H1 (cell line): Measurements from ENCODE around the gene ALOX15. TPM values are rescaled to one million over a fixed set of nuclear protein-coding genes. Genes with fewer than 3 reads are reported as not detected.

Source experiments
- CTCF ChIA-PET: fragments of 300-600 bp; sonication (Branson Sonifier 250); formaldehyde crosslinking; loops from one replicate; lab custom pipeline; 2021; ENCODE audit not compliant: partially characterized antibody; lab: Charles Lee
- POLR2A ChIA-PET: fragments of 300-600 bp; sonication (Branson Sonifier 250); formaldehyde crosslinking; loops from one replicate; lab custom pipeline; 2021; ENCODE audit warnings: inconsistent platforms; ENCODE audit not compliant: partially characterized antibody; lab: Charles Lee
- DNase-seq, 2 experiments: peaks; one replicate each; pipeline versions ENCODE4 v3.0.0 to v3.0.0-alpha.2; 2010 to 2022; ENCODE audit warnings: low spot score in 2 of 2, low read depth in 1 of 2, mixed read lengths in 1 of 2
- FAIRE-seq: peaks from 2 replicates; lab custom pipeline; 2011; peaks lifted over from hg19 to GRCh38; lab: Jason Lieb, UNC
- H2AFZ ChIP-seq: 2 replicates; pipeline ENCODE4 v1.8.1; 2012; ENCODE audit warnings: low read length, inconsistent platforms
- H2AK5ac ChIP-seq: 2 replicates; pipeline ENCODE4 v1.6.1; 2013; ENCODE audit warnings: low read depth, low read length
- H2BK120ac ChIP-seq: replicated peaks from 2 replicates; pipeline ENCODE3; 2013; ENCODE audit warnings: low read depth, low read length, inconsistent platforms
- H2BK12ac ChIP-seq: 2 replicates; pipeline ENCODE4 v1.6.1; 2013; ENCODE audit warnings: low read depth, low read length
- H2BK15ac ChIP-seq: 2 replicates; pipeline ENCODE4 v1.6.1; 2013; ENCODE audit warnings: low read length
- H2BK20ac ChIP-seq: 2 replicates; pipeline ENCODE4 v1.6.1; 2013; ENCODE audit warnings: low read length
- H2BK5ac ChIP-seq: 2 replicates; pipeline ENCODE4 v1.6.1; 2013; ENCODE audit warnings: low read depth, low read length
- H3K14ac ChIP-seq: 2 replicates; pipeline ENCODE4 v1.6.1; 2013; ENCODE audit warnings: inconsistent platforms; ENCODE audit not compliant: insufficient read length
- H3K18ac ChIP-seq: 2 replicates; pipeline ENCODE4 v1.6.1; 2013; ENCODE audit warnings: low read length; ENCODE audit errors: extremely low read depth
- H3K23ac ChIP-seq: 2 replicates; pipeline ENCODE4 v1.6.1; 2013; ENCODE audit warnings: inconsistent platforms; ENCODE audit not compliant: insufficient read length
- H3K23me2 ChIP-seq: 2 replicates; pipeline ENCODE4 v1.6.1; 2013; ENCODE audit warnings: low read depth, low read length
- H3K27ac ChIP-seq: 2 replicates; pipeline ENCODE4 v1.6.1; 2011; ENCODE audit warnings: low read depth, low read length, inconsistent platforms
- H3K27me3 ChIP-seq, 4 experiments: replicated peaks in 1 of 4; 1 replicate in 1 of 4; 2 replicates in 3 of 4; pipeline versions ENCODE4 v1.6.1 to v1.8.1; 2011 to 2013; ENCODE audit warnings: low read length in 3 of 4, mild to moderate bottlenecking in 3 of 4, inconsistent platforms in 2 of 4, mixed read lengths in 2 of 4, moderate library complexity in 1 of 4; ENCODE audit not compliant: control insufficient read depth in 3 of 4, insufficient read depth in 3 of 4; ENCODE audit errors: extremely low read depth in 1 of 4
- H3K36me3 ChIP-seq, 4 experiments: 2 replicates each; pipeline versions ENCODE4 v1.6.1 to v1.8.1; 2011 to 2013; ENCODE audit warnings: mild to moderate bottlenecking in 4 of 4, low read length in 3 of 4, moderate library complexity in 2 of 4, control low read depth in 1 of 4, inconsistent platforms in 1 of 4; ENCODE audit not compliant: insufficient read depth in 4 of 4, control insufficient read depth in 2 of 4
- H3K4ac ChIP-seq: replicated peaks from 2 replicates; pipeline ENCODE3; 2013; ENCODE audit warnings: low read length, low read depth, mixed read lengths, inconsistent platforms; ENCODE audit not compliant: insufficient read length
- H3K4me1 ChIP-seq, 4 experiments: replicated peaks in 1 of 4; 1 replicate in 1 of 4; 2 replicates in 3 of 4; pipeline versions ENCODE4 v1.6.1 to v1.8.1; 2011 to 2013; ENCODE audit warnings: low read length in 3 of 4, inconsistent platforms in 2 of 4, mixed read lengths in 1 of 4; ENCODE audit not compliant: insufficient read depth in 4 of 4, control insufficient read depth in 3 of 4
- H3K4me2 ChIP-seq, 2 experiments: 2 replicates each; pipeline versions ENCODE4 v1.6.1 to v1.8.1; 2011 to 2013; ENCODE audit warnings: low read depth in 2 of 2, low read length in 2 of 2, control low read depth in 1 of 2, inconsistent platforms in 1 of 2, mild to moderate bottlenecking in 1 of 2; ENCODE audit not compliant: insufficient read depth in 1 of 2
- H3K4me3 ChIP-seq, 4 experiments: fragments of 200-600, 300-600 bp in 1 of 4; sonication (generic), shearing (Covaris generic), sonication (Bioruptor Twin) in 1 of 4; 2 replicates each; pipeline versions ENCODE4 v1.5.1 to v1.8.1; 2011 to 2016; ENCODE audit warnings: low read length in 4 of 4, low read depth in 3 of 4, control low read depth in 2 of 4, inconsistent platforms in 2 of 4, mild to moderate bottlenecking in 2 of 4, mixed read lengths in 1 of 4, moderate library complexity in 1 of 4; ENCODE audit not compliant: insufficient read depth in 2 of 4; ENCODE audit errors: extremely low read depth in 1 of 4
- H3K56ac ChIP-seq: replicated peaks from 2 replicates; pipeline ENCODE3; 2013; ENCODE audit warnings: low read depth, mild to moderate bottlenecking, mixed read lengths, low read length, inconsistent platforms; ENCODE audit not compliant: insufficient read length
- H3K79me1 ChIP-seq: 2 replicates; pipeline ENCODE4 v1.6.1; 2013; ENCODE audit warnings: low read depth, low read length, control low read depth
- H3K79me2 ChIP-seq, 2 experiments: 2 replicates each; pipeline versions ENCODE4 v1.6.1 to v1.8.1; 2012 to 2013; ENCODE audit warnings: low read length in 2 of 2, mild to moderate bottlenecking in 2 of 2, inconsistent platforms in 1 of 2; ENCODE audit not compliant: insufficient read depth in 2 of 2, control insufficient read depth in 1 of 2
- H3K9ac ChIP-seq, 4 experiments: replicated peaks in 1 of 4; 1 replicate in 1 of 4; 2 replicates in 3 of 4; pipeline versions ENCODE4 v1.6.1 to v1.8.1; 2011 to 2013; ENCODE audit warnings: low read depth in 3 of 4, low read length in 3 of 4, control low read depth in 2 of 4, mild to moderate bottlenecking in 2 of 4, moderate library complexity in 2 of 4, inconsistent platforms in 1 of 4; ENCODE audit errors: extremely low read depth in 1 of 4
- H3K9me3 ChIP-seq, 2 experiments: 2 replicates each; pipeline versions ENCODE4 v1.6.1 to v1.8.1; 2012 to 2013; ENCODE audit warnings: mild to moderate bottlenecking in 2 of 2, moderate library complexity in 2 of 2, control low read depth in 1 of 2, inconsistent platforms in 1 of 2, low read depth in 1 of 2, low read length in 1 of 2, mixed read lengths in 1 of 2; ENCODE audit not compliant: insufficient read depth in 2 of 2
- H4K20me1 ChIP-seq, 2 experiments: replicated peaks in 1 of 2; 2 replicates each; pipeline versions ENCODE3 to v1.8.1; 2011 to 2013; ENCODE audit warnings: inconsistent platforms in 2 of 2, low read length in 2 of 2, mild to moderate bottlenecking in 1 of 2; ENCODE audit not compliant: insufficient read depth in 2 of 2, control insufficient read depth in 1 of 2
- H4K5ac ChIP-seq: 2 replicates; pipeline ENCODE4 v1.6.1; 2013; ENCODE audit warnings: low read length, low read depth, mixed read lengths, inconsistent platforms; ENCODE audit not compliant: insufficient read length
- H4K8ac ChIP-seq: 2 replicates; pipeline ENCODE4 v1.8.0; 2013; ENCODE audit warnings: mild to moderate bottlenecking, moderate library complexity, low read length, inconsistent platforms; ENCODE audit not compliant: insufficient read depth; ENCODE audit errors: extremely low read depth
- H4K91ac ChIP-seq: replicated peaks from 2 replicates; pipeline ENCODE3; 2013; ENCODE audit warnings: low read length, mixed read lengths, inconsistent platforms; ENCODE audit not compliant: insufficient read length
- BACH1 ChIP-seq: IDR thresholded peaks from 2 replicates; pipeline ENCODE4 v1.6.1; 2012; ENCODE audit warnings: low read length, improper control_type of control experiment
- BRCA1 ChIP-seq: IDR thresholded peaks from 2 replicates; pipeline ENCODE4 v1.6.1; 2012; ENCODE audit warnings: low read depth, low read length, improper control_type of control experiment
- CREB1 ChIP-seq: IDR thresholded peaks from 2 replicates; pipeline ENCODE4 v1.6.1; 2012; ENCODE audit warnings: inconsistent platforms
- CTBP2 ChIP-seq: IDR thresholded peaks from 2 replicates; pipeline ENCODE4 v1.7.0; 2011; ENCODE audit warnings: borderline replicate concordance, mild to moderate bottlenecking, moderate library complexity, mixed read lengths, low read length; ENCODE audit not compliant: insufficient read depth, insufficient read length
- E2F6 ChIP-seq: IDR thresholded peaks from 2 replicates; pipeline ENCODE4 v1.6.1; 2012; ENCODE audit warnings: inconsistent platforms
- EZH2 ChIP-seq: fragments of 200-600 bp; sonication (generic); IDR thresholded peaks from 2 replicates; pipeline ENCODE4 v1.7.1; 2012; ENCODE audit warnings: low read depth, mild to moderate bottlenecking, moderate library complexity, low read length, inconsistent platforms; ENCODE audit not compliant: severe bottlenecking
- KDM5A ChIP-seq: fragments of 200-600 bp; IDR thresholded peaks from 2 replicates; pipeline ENCODE4 v1.7.1; 2012; ENCODE audit warnings: mild to moderate bottlenecking, low read length, inconsistent platforms, mixed read lengths
- NRF1 ChIP-seq: IDR thresholded peaks from 2 replicates; pipeline ENCODE4 v1.6.1; 2011; ENCODE audit warnings: mild to moderate bottlenecking, low read depth, low read length, improper control_type of control experiment
- POU5F1 ChIP-seq: IDR thresholded peaks from 2 replicates; pipeline ENCODE4 v1.6.1; 2011; ENCODE audit warnings: low read depth, mild to moderate bottlenecking, low read length, moderate library complexity
- SIN3A ChIP-seq, 2 experiments: IDR thresholded peaks in 1 of 2; conservative IDR thresholded peaks in 1 of 2; 2 replicates each; pipeline ENCODE4 v1.6.1; 2011 to 2012; ENCODE audit warnings: low read length in 2 of 2, improper control_type of control experiment in 1 of 2, low read depth in 1 of 2, mild to moderate bottlenecking in 1 of 2
- SIX5 ChIP-seq: IDR thresholded peaks from 2 replicates; pipeline ENCODE4 v1.6.1; 2011; ENCODE audit warnings: mild to moderate bottlenecking, low read depth, low read length
- SP1 ChIP-seq: IDR thresholded peaks from 2 replicates; pipeline ENCODE4 v1.6.1; 2011; ENCODE audit warnings: low read depth, low read length
- SRF ChIP-seq: IDR thresholded peaks from 2 replicates; pipeline ENCODE4 v1.6.1; 2011; ENCODE audit warnings: mild to moderate bottlenecking, low read depth, low read length, moderate library complexity
- YY1 ChIP-seq: IDR thresholded peaks from 2 replicates; pipeline ENCODE4 v1.6.1; 2011; ENCODE audit warnings: low read depth, mild to moderate bottlenecking, low read length
- WGBS, 2 experiments: shearing (Covaris generic) in 1 of 2; methylation state at CpG; one replicate each; pipeline versions ENCODE4 v1.1.6 to v1.1.7; 2013 to 2015; ENCODE audit warnings: low lambda C conversion rate in 2 of 2, mixed read lengths in 2 of 2, inconsistent platforms in 1 of 2, low coverage in 1 of 2, missing lambda C conversion rate in 1 of 2; ENCODE audit not compliant: insufficient replicate concordance in 2 of 2, insufficient coverage in 1 of 2, insufficient read length in 1 of 2; ENCODE audit errors: extremely low coverage in 1 of 2, missing lambda C conversion rate in 1 of 2; 5-methylcytosine and 5-hydroxymethylcytosine counted together
- polyA plus RNA-seq, 7 experiments: library from polyadenylated mRNA; depleted of rRNA in 3 of 7; stranded (reverse) in 5 of 7; unstranded in 2 of 7; fragments of >200 nt in 5 of 7; fragments of 200-250 nt in 2 of 7; gene quantifications; 1 replicate in 5 of 7; 2 replicates in 1 of 7; 4 replicates in 1 of 7; pipeline versions ENCODE4 v1.2.1 to v1.2.3, GENCODE V29; 2011 to 2013; ENCODE audit warnings: missing spikeins in 2 of 7, mixed read lengths in 2 of 7
- total RNA-seq: library from RNA; stranded (reverse); fragmentation: NEBNext Ultra II Directional; extraction: Animal tissue kit (Norgen Biotek cat#: 25700); gene quantifications from 2 replicates; pipeline ENCODE4 v1.2.1, GENCODE V29; 2021

Gene ALOX15
- total and polyA plus RNA-seq, 2 of the 8 experiments (the other 6 are each of a cell fraction or from before 2014, with no cell fraction given): 1.5 to 1.7 TPM

GRCh38 chr17:4626734-4627256, 14.7 kb downstream of the ALOX15 start:
- Histone ChIP-seq H3K9me3 (no peaks in the 10 kb centered on the region), H2AK5ac (no peak overlapping the region), H3K23me2 (0 out of 2 replicates have a peak, but pooled peaks cover under 1% of the 10 kb centered on the region), H4K5ac (no peak overlapping the region), H3K18ac (no peak overlapping the region), H3K23ac (no peak overlapping the region), H3K79me2 (no peaks in the 10 kb centered on the region), H3K4me3 (no peak overlapping the region), H2BK15ac (no peak overlapping the region), H3K56ac (no peak overlapping the region), H3K36me3 (no peaks in the 10 kb centered on the region), H4K8ac (no peak overlapping the region), H4K91ac (no peak overlapping the region), H2BK20ac (no peak overlapping the region), H3K27me3 (no peaks in the 10 kb centered on the region), H2BK120ac (no peak overlapping the region), H4K20me1 (no peaks in the 10 kb centered on the region), H3K79me1 (no peaks in the 10 kb centered on the region), H3K9ac (no peak overlapping the region), H2BK12ac (no peak overlapping the region), H3K4ac (no peak overlapping the region), H2AFZ (no peak overlapping the region), H3K4me2 (no peak overlapping the region), H3K4me1 (peaks cover 0 to 4% (median 2%) of the 10 kb centered on the region in 4 experiments; a peak in 5 of 7 replicates), H3K14ac (no peak overlapping the region), H3K27ac (no peak overlapping the region), H2BK5ac (no peak overlapping the region)
- 92 to 100% methylated on average over 1 to 4 of the region's 4 CpGs for WGBS, 2 experiments
- DNase-seq (no peak), FAIRE-seq (no peak)
- CTCF ChIA-PET: interaction anchor here (0.6 to 7.2 kb wide), 19 partner anchors 8 to 227 kb away, joined by 3 to 170 read pairs (median 5); partner anchors contain the start of genes GGT6 and SMTNL2
- POLR2A ChIA-PET: interaction anchor here (1.3 kb wide), 1 partner anchor 56 kb away, joined by 4 read pairs; no protein-coding TSS in a partner anchor
- TF ChIP-seq CREB1 (no peak), SIN3A (conservative IDR thresholded peaks at IDR 0.05 in 1 of 2, IDR thresholded peaks at IDR 0.05 in 1 of 2; ENCODE audit: low read depth in 1 of 2, low read length in 2 of 2) (no peak), NRF1 (no peak), E2F6 (no peak), SP1 (no peak), SRF (no peak), CTBP2 (no peak), POU5F1 (no peak), YY1 (no peak), BRCA1 (no peak), BACH1 (no peak), KDM5A (no peak), EZH2 (no peak), SIX5 (no peak)
